AG04450 (cell line): Measurements from ENCODE around the gene FFAR4. TPM values are rescaled to one million over a fixed set of nuclear protein-coding genes. Genes with fewer than 3 reads are reported as not detected.

ENCODE experiments used
- CTCF ChIA-PET: fragments of 300-600, 350-600 bp; formaldehyde crosslinking; extraction: SDS; loops from one replicate; lab custom pipeline; 2022; ENCODE audit warnings: antibody characterized with exemption, inconsistent platforms; lab: Charles Lee
- POLR2A ChIA-PET: fragments of 350-600 bp; formaldehyde crosslinking; extraction: SDS; loops from one replicate; lab custom pipeline; 2021; ENCODE audit warnings: antibody characterized with exemption, inconsistent platforms; lab: Yijun Ruan, JAX
- DNase-seq: peaks from one replicate; pipeline ENCODE4 v3.0.0-alpha.2; 2011; ENCODE audit warnings: low read depth, low spot score
- H3K27ac ChIP-seq: one replicate; pipeline ENCODE4 v1.5.1; 2012; ENCODE audit warnings: low read depth, low read length, control low read depth
- H3K27me3 ChIP-seq: one replicate; pipeline ENCODE4 v1.6.0; 2012; ENCODE audit warnings: low read length; ENCODE audit not compliant: control insufficient read depth, insufficient read depth
- H3K4me3 ChIP-seq: 2 replicates; pipeline ENCODE4 v1.5.1; 2011; ENCODE audit warnings: mild to moderate bottlenecking, low read depth, low read length, control low read depth
- H3K9me3 ChIP-seq: 2 replicates; pipeline ENCODE4 v1.5.1; 2012; ENCODE audit warnings: low read length; ENCODE audit not compliant: control insufficient read depth, insufficient read depth
- CTCF ChIP-seq: IDR thresholded peaks from 2 replicates; pipeline ENCODE4 v1.5.1; 2011; ENCODE audit warnings: low read depth, low read length, control low read depth, inconsistent platforms
- polyA plus RNA-seq: library from polyadenylated mRNA; depleted of rRNA; stranded (reverse); fragments of >200 nt; gene quantifications from 2 replicates; pipeline ENCODE4 v1.2.3, GENCODE V29; 2011

Gene FFAR4
- polyA plus RNA-seq, 1 experiment: not detected

DNA sequence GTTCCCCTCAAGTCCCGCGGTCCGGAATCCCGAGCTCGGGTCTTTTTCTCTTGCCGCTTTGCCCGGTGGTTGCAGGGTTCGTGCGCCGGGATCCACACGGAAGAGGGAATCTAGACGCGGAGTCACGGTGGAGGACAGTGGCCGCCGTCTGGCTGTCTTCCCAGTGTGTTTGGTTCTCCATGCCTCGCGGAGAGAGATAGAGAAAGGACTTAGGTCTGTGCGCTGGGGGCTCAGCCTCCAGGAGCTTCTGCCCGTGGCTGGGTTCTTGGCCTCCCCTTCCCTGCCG lies 1.6 kb downstream of the FFAR4 start:
- Histone ChIP-seq H3K4me3 (no peak overlapping the region), H3K27ac (no peak overlapping the region), H3K9me3 (no peaks in the 10 kb centered on the region; the same call in 1 of the 2 replicates), H3K27me3 (peaks cover 65% of the 10 kb centered on the region)
- ChIA-PET CTCF (no interaction called here), POLR2A (no interaction called here)
- no peak for DNase-seq
- TF ChIP-seq CTCF: no peak

DNA sequence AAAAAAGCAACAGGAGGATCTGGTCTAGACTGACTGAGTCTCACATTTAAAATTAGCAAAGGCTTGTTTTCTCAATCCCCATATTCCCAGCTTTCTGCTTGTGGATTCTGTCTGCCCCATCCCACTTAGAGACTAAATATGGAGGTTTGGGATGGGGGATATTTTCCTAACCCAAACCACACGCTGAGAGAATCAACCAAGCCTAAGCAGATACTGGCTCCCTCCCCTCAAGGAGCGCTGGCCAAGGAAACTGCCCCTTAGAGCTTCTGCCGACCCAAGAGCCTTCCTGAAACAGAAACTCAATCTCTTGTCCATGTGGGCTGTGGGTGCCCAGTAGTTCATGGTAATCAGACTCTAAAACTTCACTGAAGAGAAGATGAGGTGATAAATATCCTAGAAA lies 3.9 kb downstream of the FFAR4 start:
- no peak overlapping the region for H3K4me3 ChIP-seq
- H3K27me3 ChIP-seq: peaks cover 63% of the 10 kb centered on the region
- no peak for TF ChIP-seq CTCF

GRCh38 chr10:93572606-93573005 lies 6.1 kb downstream of the FFAR4 start:
- POLR2A ChIA-PET: no interaction called here
- Histone ChIP-seq H3K9me3 (no peaks in the 10 kb centered on the region), H3K4me3 (no peak overlapping the region), H3K27me3 (peaks cover 47% of the 10 kb centered on the region), H3K27ac (no peak overlapping the region)
- DNase-seq: no peak
- CTCF ChIA-PET: interaction anchor here (1.5 kb wide), 1 partner anchor 18 kb away, joined by 3 read pairs; no protein-coding TSS in a partner anchor
- no peak for TF ChIP-seq CTCF

More for the DNA sequence above, 3.9 kb downstream of the FFAR4 start:
- ChIA-PET CTCF (interaction anchor here (1.9 kb wide), 1 partner anchor 16 kb away, joined by 8 read pairs; no protein-coding TSS in a partner anchor), POLR2A (no interaction called here)
- no peak for DNase-seq
- Histone ChIP-seq H3K27ac (no peak overlapping the region), H3K9me3 (no peaks in the 10 kb centered on the region; the same call in 1 of the 2 replicates)

- H3K27ac ChIP-seq: no peak overlapping the region
- no peak for TF ChIP-seq CTCF
- ChIA-PET POLR2A (no interaction called here), CTCF (interaction anchor here (1.5 kb wide), 1 partner anchor 18 kb away, joined by 3 read pairs; no protein-coding TSS in a partner anchor)
- no peaks in the 10 kb centered on the region for H3K9me3 ChIP-seq
- peaks cover 41% of the 10 kb centered on the region for H3K27me3 ChIP-seq
- DNase-seq: no peak
- H3K4me3 ChIP-seq: no peak overlapping the region
Measured at GRCh38 chr10:93573051-93573909, 6.8 kb downstream of the FFAR4 start.

DNA sequence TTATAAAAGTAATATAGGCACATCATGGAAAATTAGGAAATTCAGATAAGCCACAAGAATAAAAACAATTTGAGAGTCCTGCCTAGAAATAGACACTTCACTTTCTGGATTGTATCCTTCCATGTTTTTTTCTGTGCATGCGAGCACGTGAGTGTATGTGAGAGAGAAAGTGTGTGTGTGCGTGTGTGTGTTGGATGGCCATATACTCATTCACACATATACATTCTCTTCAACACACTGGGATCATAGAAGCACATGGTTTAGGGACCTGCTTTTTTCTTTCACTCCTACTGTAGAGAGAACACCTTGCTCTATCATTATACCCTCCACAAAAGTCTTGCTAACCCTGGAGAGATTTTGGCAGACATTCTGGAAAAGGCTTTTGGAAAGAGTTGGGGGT lies 7.5 kb downstream of the FFAR4 start:
- no peak overlapping the region for H3K4me3 ChIP-seq
- H3K27ac ChIP-seq: no peak overlapping the region
- POLR2A ChIA-PET: no interaction called here
- peaks cover 40% of the 10 kb centered on the region for H3K27me3 ChIP-seq
- TF ChIP-seq CTCF: no peak
- H3K9me3 ChIP-seq: no peaks in the 10 kb centered on the region
- no peak for DNase-seq
- CTCF ChIA-PET: no interaction called here
